HepG2 (cell line): ENCODE measurements around the gene TBC1D10A. TPM values are rescaled to one million over a fixed set of nuclear protein-coding genes. Genes with fewer than 3 reads are reported as not detected.

Source experiments
- ATAC-seq: fragments of 200-7000 bp; cut with Tn5 transposase; 3 replicates; pipeline ENCODE4 v1.9.1; 2020; ENCODE audit warnings: mild to moderate bottlenecking, moderate library complexity
- BruUV-seq: library from RNA; stranded (reverse); fragments of 400-500 nt; replicated peaks from 2 replicates; lab custom pipeline; 2021; lab: Mats Ljungman, UMichigan
- CTCF ChIA-PET: fragments of 300-600 bp; formaldehyde crosslinking; extraction: SDS; loops from one replicate; lab custom pipeline; 2021; ENCODE audit warnings: low total read pairs, inconsistent platforms, low intra/inter-chr PET ratio; lab: Yijun Ruan, JAX
- POLR2A ChIA-PET: fragments of 350-600 bp; sonication (Branson Sonifier 250); formaldehyde crosslinking; loops from one replicate; lab custom pipeline; 2020; ENCODE audit warnings: antibody characterized with exemption, inconsistent platforms; lab: Yijun Ruan, JAX
- DNase-seq: peaks from one replicate; pipeline ENCODE4 v3.0.0-alpha.2; 2015; ENCODE audit warnings: low spot score
- FAIRE-seq: peaks from 3 replicates; lab custom pipeline; 2011; peaks lifted over from hg19 to GRCh38; lab: Jason Lieb, UNC
- H2AFZ ChIP-seq: one replicate; pipeline ENCODE4 v1.6.1; 2011; ENCODE audit warnings: low read length, inconsistent platforms
- H3K27ac ChIP-seq: fragments of 300-600 bp; 3 replicates; pipeline ENCODE4 v1.8.0; 2011; ENCODE audit warnings: mixed run types, mild to moderate bottlenecking, mixed read lengths, low read length, inconsistent platforms; ENCODE audit not compliant: insufficient read depth; ENCODE audit errors: extremely low read length
- H3K27me3 ChIP-seq, 2 experiments: fragments of 200-600 bp in 1 of 2; 2 replicates in 1 of 2; 3 replicates in 1 of 2; pipeline versions ENCODE4 v1.6.0 to v1.8.0; 2011; ENCODE audit warnings: low read length in 2 of 2, mild to moderate bottlenecking in 2 of 2, moderate library complexity in 2 of 2, inconsistent platforms in 1 of 2; ENCODE audit not compliant: insufficient read depth in 2 of 2, control insufficient read depth in 1 of 2
- H3K36me3 ChIP-seq, 2 experiments: fragments of 200-600 bp in 1 of 2; replicated peaks in 1 of 2; 2 replicates in 1 of 2; 3 replicates in 1 of 2; pipeline versions ENCODE4 v1.5.1 to v1.8.0; 2011; ENCODE audit warnings: low read length in 2 of 2, inconsistent platforms in 1 of 2; ENCODE audit not compliant: insufficient read depth in 2 of 2, control insufficient read depth in 1 of 2
- H3K4me1 ChIP-seq: 2 replicates; pipeline ENCODE4 v1.5.1; 2012; ENCODE audit warnings: low read length, inconsistent platforms; ENCODE audit not compliant: insufficient read depth
- H3K4me2 ChIP-seq: 2 replicates; pipeline ENCODE4 v1.6.0; 2011; ENCODE audit warnings: low read depth, low read length, inconsistent platforms
- H3K4me3 ChIP-seq, 3 experiments: fragments of 200-600 bp in 1 of 3; sonication (generic), shearing (Covaris generic) in 1 of 3; replicated peaks in 1 of 3; 2 replicates each; pipeline ENCODE4 v1.5.1; 2011 to 2016; ENCODE audit warnings: low read length in 3 of 3, inconsistent platforms in 2 of 3, low read depth in 2 of 3, mild to moderate bottlenecking in 2 of 3, control low read depth in 1 of 3, mixed read lengths in 1 of 3; ENCODE audit not compliant: insufficient read depth in 1 of 3
- H3K79me2 ChIP-seq: one replicate; pipeline ENCODE4 v1.6.1; 2011; ENCODE audit warnings: low read length, inconsistent platforms; ENCODE audit not compliant: insufficient read depth
- H3K9ac ChIP-seq: 2 replicates; pipeline ENCODE4 v1.6.0; 2011; ENCODE audit warnings: mild to moderate bottlenecking, low read depth, low read length, inconsistent platforms; ENCODE audit not compliant: insufficient read depth
- H3K9me3 ChIP-seq: 2 replicates; pipeline ENCODE4 v1.5.1; 2012; ENCODE audit warnings: mild to moderate bottlenecking, low read length
- H4K20me1 ChIP-seq: 2 replicates; pipeline ENCODE4 v1.6.0; 2011; ENCODE audit warnings: inconsistent platforms, mild to moderate bottlenecking, low read length, moderate library complexity; ENCODE audit not compliant: insufficient read depth
- SRSF1 ChIP-seq: fragments of 200-400 bp; formaldehyde crosslinking; optimal IDR thresholded peaks from 2 replicates; pipeline ENCODE3; 2017; ENCODE audit warnings: mild to moderate bottlenecking, low read depth, low read length, moderate library complexity
- ZNF446 ChIP-seq: sonication (generic); formaldehyde crosslinking; IDR thresholded peaks from 2 replicates; pipeline ENCODE4 v1.5.0; 2020; ENCODE audit warnings: mild to moderate bottlenecking, missing genetic modification reagents
- WGBS: methylation state at CpG from one replicate; pipeline ENCODE4 v1.1.6; 2017; ENCODE audit warnings: low lambda C conversion rate; 5-methylcytosine and 5-hydroxymethylcytosine counted together
- in situ Hi-C: cut with HindIII; loops from 2 replicates; pipeline ENCODE4 v1.10.0; 2017; ENCODE audit warnings: low pct_unique_long_range_greater_than_20kb; ENCODE audit not compliant: extremely low pct_ligation_motif_present
- intact Hi-C: fragments of 100-400 bp; cut with micrococcal nuclease; formaldehyde crosslinking; loops from one replicate; pipeline ENCODE4 v1.10.0; 2022; ENCODE audit not compliant: unreplicated experiment
- polyA plus RNA-seq, 8 experiments: library from polyadenylated mRNA; depleted of rRNA in 3 of 8; stranded (reverse) in 7 of 8; unstranded in 1 of 8; fragments of >200 nt; fragmentation: Illumina TruSeq in 4 of 8; extraction: Trizol in 4 of 8; gene quantifications; 2 replicates each; pipeline versions ENCODE4 v1.2.1 to v1.2.3, GENCODE V29; 2011 to 2016; ENCODE audit warnings: low read depth in 4 of 8, missing spikeins in 1 of 8, mixed read lengths in 1 of 8; ENCODE audit not compliant: insufficient read depth in 1 of 8
- total RNA-seq, 5 experiments: library from RNA; depleted of rRNA; stranded (reverse); fragments of >200 nt; fragmentation: Illumina TruSeq; extraction: Trizol; gene quantifications; 2 replicates each; pipeline ENCODE4 v1.2.3, GENCODE V29; 2016; ENCODE audit warnings: low read depth in 1 of 5
- TF ChIP-seq, protein P1 (sequence below), 2 experiments: fragments of 450-650 bp in 1 of 2; sonication (generic) in 1 of 2; formaldehyde crosslinking in 1 of 2; IDR thresholded peaks; 2 replicates each; pipeline versions ENCODE4 v1.6.1 to v1.8.0; 2016 to 2022; ENCODE audit warnings: antibody characterized with exemption in 1 of 2, mild to moderate bottlenecking in 1 of 2, missing genetic modification reagents in 1 of 2

TBC1D10A gene
- total and polyA plus RNA-seq, 2 of the 13 experiments (the other 11 are each of a cell fraction or from before 2014, with no cell fraction given): 4.2 to 4.9 TPM

DNA sequence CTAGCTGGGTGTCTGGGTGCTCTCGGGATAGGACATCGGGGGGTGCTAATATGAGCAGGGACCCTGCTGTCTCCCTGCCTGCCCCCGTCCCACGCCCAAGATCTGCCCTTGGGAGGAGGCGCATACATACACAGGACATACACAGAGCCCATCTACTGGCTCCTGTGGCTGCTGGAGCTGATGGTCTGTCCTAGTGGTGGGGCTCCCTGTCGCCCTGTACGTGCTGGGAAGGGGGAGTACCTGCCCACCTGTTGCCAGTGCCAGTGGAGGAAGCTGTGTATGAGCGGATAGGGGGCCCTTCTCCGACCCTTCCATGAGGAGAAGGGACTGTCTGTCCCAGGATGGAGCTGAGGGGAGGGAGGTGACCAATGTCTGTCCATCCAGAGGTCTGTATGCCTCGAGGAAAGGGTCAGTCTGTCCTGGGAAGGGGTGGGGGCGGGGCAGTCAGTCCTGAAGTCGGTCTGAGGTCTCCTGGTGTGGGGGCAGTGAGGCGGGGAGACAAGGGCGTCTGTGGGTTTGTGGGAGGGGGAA lies 952 bp downstream of the TBC1D10A start:
- peak overlapping the region; percentile 70 for H3K4me2 ChIP-seq
- in situ Hi-C loops: no loop called here
- no peak overlapping the region for H2AFZ ChIP-seq
- H3K79me2 ChIP-seq: no peaks in the 10 kb centered on the region
- H3K9me3 ChIP-seq: no peaks in the 10 kb centered on the region
- TF ChIP-seq, protein P1, sequence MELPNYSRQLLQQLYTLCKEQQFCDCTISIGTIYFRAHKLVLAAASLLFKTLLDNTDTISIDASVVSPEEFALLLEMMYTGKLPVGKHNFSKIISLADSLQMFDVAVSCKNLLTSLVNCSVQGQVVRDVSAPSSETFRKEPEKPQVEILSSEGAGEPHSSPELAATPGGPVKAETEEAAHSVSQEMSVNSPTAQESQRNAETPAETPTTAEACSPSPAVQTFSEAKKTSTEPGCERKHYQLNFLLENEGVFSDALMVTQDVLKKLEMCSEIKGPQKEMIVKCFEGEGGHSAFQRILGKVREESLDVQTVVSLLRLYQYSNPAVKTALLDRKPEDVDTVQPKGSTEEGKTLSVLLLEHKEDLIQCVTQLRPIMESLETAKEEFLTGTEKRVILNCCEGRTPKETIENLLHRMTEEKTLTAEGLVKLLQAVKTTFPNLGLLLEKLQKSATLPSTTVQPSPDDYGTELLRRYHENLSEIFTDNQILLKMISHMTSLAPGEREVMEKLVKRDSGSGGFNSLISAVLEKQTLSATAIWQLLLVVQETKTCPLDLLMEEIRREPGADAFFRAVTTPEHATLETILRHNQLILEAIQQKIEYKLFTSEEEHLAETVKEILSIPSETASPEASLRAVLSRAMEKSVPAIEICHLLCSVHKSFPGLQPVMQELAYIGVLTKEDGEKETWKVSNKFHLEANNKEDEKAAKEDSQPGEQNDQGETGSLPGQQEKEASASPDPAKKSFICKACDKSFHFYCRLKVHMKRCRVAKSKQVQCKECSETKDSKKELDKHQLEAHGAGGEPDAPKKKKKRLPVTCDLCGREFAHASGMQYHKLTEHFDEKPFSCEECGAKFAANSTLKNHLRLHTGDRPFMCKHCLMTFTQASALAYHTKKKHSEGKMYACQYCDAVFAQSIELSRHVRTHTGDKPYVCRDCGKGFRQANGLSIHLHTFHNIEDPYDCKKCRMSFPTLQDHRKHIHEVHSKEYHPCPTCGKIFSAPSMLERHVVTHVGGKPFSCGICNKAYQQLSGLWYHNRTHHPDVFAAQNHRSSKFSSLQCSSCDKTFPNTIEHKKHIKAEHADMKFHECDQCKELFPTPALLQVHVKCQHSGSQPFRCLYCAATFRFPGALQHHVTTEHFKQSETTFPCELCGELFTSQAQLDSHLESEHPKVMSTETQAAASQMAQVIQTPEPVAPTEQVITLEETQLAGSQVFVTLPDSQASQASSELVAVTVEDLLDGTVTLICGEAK (IDR thresholded peaks at IDR 0.05): no peak
- TF ChIP-seq, protein P1 (CRISPR knock-in tag; IDR thresholded peaks at IDR 0.05): no peak
- no peak for TF ChIP-seq ZNF446
- peak; percentile 8 for TF ChIP-seq SRSF1
- WGBS: 56% methylated on average over 9 of the region's 14 CpGs
- peaks cover 39% of the 10 kb centered on the region for H3K4me1 ChIP-seq
- ChIA-PET POLR2A (interaction anchor here (1.1 to 3.6 kb wide), 4 partner anchors 8 to 96 kb away, joined by 3 to 39 read pairs (median 7); partner anchors contain the start of genes CCDC157 and SF3A1), CTCF (no interaction called here)
- H3K27ac ChIP-seq: no peak overlapping the region
- no peak for DNase-seq
- ATAC-seq: no peak
- no peak for FAIRE-seq
- no peaks in the 10 kb centered on the region; a peak in 1 of 5 replicates for H3K27me3 ChIP-seq
- no peaks in the 10 kb centered on the region for H4K20me1 ChIP-seq
- peaks cover 0 to 3% of the 10 kb centered on the region in 2 experiments; a peak in 2 of 5 replicates for H3K36me3 ChIP-seq
- peak overlapping the region; percentile 43; the same call in 1 of the 2 replicates for H3K9ac ChIP-seq
- BruUV-seq: no TSS peak
- H3K4me3 ChIP-seq: peak overlapping the region; percentile 69 to 95 (median 89); a peak in 5 of 6 replicates
- intact Hi-C loops: loop anchor here (2.0 kb wide), 1 partner anchor 37 kb away; the partner anchor contains the start of gene CASTOR1
